HUDEP-2 (cell line): ENCODE measurements around the gene EEF1AKMT2.

Experiments used
- DNase-seq, 76 experiments: peaks; one replicate each; lab custom pipeline; 2025; ENCODE audit not compliant: unreplicated experiment in 76 of 76; lab: John Stamatoyannopoulos, UW

Gene EEF1AKMT2

DNA sequence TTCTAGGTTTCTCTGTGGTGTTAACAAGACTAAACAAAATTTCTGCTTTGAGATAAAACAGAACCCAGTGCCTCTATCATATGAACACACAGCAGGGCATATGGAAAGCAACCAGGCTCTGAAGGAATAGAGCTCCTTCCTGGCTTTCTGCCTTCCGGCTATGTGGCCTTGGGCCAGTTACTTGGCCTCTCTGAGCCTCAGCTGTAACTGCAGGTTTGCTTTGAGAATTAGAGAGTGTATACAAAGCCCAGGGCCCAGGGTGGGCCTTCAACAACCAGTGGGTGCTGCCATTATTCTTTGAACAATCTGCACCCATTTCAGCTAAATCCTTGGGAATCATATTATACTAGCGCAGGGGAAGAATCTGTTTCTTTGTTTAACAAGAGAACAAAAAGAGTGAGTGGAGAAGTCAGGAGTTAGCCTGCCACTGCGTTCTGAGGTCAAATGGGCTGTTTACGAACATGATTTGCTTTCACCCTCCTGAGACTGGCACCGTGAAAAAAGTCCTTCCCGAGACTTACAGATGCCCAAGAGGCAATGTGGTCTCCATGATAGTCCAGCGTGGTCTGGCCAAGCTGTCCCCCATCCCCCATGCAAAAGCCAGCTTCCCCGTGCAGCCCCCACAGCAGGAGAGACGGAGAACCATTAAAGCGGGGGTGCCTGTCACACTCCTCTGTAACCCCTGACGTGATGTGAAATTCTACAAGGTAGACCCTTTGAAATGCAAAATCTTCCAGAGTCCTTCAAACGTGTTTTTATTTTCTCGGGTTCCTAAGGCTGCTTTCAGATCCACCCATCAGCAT is 52.4 kb downstream of the EEF1AKMT2 start:
- peak in 2 of 76 experiments; percentile 19 to 20 for DNase-seq

DNA sequence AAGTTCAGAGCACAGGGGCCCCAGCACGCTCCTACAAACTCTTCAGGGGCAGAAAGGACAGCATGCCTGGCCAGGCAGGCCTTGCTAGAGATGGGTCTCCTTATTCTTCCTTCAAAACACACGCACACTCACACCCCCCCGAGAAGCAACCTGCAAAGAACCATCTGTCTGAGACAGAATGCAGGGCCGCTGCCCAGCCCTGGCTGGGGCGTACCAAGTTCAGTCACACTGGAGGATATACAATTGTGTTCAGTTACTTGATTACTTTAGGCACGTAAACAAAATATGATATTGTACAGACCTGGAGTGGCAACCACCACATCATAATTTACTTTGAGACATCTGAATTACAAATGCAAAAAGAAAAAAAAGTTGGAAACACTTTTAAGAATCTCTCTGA is 53.2 kb downstream of the EEF1AKMT2 start:
- no peak for DNase-seq

DNA sequence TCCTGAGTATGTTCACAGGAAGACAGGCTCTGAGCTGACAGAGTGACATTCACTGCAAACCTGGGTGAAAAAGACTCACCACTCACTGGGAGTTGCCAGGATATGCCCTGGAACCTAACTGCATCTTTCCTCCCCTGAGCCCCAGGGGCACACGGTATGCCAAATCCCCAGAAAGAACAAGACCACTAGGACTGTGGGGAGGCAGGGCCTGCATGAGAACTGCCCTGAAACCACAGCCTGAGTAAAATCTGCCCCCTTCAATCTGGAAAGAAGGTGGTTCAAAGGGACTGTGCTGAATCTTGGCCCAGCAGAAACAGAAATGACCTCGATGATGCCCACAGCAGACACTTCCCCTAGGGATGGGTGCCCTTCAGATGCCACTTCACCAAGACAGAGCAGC is 54.0 kb downstream of the EEF1AKMT2 start:
- no peak for DNase-seq

DNA sequence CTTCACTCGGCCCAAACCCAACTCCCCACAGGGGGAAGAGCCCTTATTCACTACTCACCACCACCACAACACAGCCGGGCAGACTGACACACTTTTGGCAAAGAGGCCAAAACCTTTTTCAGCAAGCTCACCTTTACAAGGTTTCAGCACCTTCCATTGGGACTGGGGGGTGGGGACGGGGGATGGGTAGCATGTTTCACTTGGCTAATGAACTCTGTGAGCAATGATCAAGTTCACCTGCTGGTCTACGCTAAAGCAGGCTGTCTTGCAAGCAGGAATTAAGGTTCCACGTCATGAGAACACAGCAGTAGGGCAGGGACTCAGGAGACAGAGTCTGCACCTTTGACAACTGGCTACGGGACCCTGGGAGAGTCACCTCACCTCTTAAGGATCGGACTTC is 54.5 kb downstream of the EEF1AKMT2 start:
- no peak for DNase-seq

DNA sequence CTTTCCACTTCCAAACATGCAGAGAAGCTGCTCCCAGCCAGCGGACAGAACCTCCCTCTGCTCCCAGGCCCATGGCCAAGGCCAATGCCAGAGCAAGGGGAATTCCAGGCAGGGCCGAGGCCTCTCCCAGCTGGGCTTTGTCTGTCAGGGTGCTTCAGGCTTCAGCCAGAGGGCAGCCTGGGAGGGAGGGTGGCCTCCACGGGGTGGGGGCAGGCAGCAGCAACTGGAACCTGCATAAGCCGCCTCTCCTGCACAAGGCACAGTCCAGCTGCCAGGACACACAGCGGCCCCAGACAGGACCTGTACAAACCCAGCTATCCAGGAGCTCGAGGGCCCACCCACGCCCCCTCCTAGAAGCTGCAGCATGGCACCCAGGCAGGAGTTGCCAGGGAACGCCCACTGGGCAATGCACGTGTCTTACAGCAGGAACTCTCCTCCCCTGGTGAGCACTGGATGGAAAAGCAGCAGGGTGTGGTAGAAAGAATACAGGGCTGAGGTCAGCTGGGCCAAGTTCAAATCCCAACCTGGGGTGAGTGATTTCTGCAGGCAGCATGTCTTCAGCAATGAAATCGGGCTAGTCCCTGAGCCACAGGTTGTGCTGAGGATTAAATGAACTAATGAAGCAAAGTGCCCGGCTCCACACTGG is 55.1 kb downstream of the EEF1AKMT2 start:
- DNase-seq = peak in 66 of 76 experiments; percentile 10 to 70 (median 47)

DNA sequence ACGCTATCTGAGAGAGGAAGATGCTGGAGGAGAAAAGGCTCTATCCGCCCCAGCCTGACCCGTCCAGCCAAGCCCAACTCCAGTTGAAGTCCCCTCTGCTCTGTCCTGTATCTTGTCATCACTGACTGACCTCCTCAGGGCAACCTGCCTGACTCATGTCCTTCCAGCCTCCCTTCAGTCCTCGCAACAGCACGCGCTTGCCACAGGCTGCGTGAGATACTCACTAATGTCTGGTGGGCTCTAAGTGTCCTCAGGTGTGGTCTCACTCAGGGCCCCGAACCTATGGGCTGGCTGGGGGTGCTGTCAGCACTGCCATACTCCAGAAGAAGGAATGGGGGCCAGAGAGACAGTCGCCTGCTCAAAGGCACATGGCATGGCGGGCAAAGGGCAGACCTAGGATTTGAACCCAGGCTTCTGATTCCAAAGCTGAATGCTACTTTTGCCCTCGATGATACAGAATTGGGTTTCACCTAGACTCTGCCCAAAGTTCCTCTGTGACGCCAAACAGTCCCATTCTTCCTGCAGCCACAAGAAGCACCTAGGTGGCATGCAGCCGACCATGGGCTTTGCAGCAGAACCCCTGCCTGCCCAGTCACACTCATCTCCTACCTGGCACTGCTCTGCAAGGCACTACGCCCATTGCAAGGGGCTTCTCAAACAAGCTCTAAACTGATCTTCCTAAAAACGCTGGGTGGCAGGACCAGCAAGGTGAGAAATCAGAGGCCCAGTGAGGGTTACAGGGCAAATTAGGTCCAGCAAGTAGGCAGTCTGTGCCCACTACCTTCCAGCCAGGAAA is 56.0 kb downstream of the EEF1AKMT2 start:
- DNase-seq = no peak

DNA sequence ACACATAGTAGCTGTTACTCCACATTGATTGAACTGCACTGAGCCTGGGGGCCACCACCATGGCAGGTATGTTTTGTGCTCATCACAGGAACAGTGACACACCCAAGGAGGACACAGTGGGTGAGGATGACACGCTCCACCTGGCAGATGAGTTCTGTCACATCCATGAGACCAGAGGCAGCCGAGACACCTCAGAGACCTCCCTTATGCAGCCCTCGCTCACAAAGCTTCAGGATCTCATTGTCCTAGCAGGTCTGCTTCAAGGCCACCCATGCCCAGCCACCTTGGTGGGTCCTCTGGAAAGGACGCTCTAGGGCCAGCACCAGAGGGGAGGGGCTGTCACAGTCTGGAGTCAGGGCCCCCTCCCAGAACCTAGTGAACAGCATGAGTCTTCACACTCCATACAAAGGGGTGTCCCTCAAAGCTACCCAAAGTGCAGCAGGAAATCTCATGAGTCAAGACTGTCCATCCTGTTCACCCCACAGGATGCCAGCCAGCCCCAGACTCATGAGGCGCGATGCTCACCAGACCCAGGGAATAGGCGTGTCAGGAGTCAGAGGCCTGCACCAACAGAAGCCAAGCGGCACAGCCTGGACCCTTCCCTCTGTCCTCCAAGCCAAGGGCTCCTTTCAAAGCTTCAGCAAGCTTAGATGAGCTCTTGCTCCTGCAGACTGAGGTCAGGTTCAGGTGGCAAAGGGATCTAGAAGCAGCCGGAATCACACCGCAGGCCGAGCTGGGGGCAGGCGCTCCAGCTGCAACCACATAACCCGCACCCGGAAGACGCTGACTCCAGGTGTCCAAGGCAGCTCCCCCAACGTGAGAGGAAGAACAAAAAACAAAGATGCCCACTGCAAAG is 57.1 kb downstream of the EEF1AKMT2 start:
- no peak for DNase-seq

DNA sequence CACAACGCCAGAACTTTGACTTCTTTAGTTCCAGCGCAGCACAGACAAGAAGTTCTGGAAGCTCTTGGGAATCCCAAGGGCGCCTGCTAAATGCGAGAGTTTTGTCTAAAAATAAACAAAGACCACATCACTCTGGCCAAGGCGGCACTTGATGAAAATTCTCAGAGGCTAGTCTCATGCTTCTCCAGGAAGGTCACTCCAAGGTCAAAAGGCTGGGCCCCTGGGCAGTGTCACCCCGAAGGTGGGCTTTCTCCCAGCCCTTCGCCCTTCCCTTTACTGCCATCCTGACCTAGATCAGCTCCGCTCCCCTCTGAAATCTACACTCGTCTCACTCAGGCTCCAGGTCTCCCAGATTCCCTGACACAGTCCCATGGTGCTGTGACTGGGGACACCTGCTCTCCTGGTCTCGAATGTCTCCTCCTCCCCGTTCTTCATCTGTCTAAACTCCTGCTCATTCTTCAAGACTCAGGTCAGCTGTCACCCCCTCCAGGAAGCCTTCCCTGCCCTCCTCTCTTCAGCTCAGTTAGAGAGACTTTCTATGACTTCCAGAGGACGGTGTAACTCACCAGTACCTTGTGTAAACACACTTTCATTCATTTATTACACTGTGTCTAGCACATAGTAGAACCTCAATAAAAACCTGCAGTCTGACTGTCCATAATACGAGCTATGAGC is 58.0 kb downstream of the EEF1AKMT2 start:
- no peak for DNase-seq

DNA sequence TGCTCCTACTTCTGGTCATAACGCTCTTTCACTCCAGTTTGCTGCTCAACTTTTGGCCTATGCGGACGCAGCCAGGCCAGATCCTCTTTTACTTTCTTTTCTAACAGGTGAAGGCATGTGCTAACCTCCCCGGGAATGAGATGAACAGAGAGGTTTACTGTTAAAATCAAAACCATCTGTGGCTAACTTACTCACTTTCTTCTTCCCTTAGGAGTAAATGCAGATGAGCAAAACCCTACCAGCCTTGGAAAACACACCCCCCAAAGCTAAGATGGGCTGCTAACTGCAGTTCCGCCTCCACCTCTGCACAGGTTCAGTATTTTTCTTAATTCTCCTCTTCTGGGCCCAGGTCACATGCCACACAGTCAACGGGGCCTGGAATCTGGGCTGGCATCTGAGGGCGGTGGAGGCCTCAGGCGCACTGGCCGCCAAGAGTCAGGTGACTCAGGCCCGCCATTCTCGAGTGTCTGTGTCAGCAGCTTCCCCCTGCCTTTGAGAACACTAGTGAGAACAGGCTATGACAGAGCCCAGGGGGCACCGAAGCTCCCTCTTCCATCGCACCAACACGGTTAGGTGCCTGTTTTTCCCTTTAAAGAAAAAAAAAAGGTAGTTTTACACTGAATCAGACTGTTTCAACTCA is 58.6 kb downstream of the EEF1AKMT2 start:
- DNase-seq = peak in 14 of 76 experiments; percentile 4 to 45 (median 23)

DNA sequence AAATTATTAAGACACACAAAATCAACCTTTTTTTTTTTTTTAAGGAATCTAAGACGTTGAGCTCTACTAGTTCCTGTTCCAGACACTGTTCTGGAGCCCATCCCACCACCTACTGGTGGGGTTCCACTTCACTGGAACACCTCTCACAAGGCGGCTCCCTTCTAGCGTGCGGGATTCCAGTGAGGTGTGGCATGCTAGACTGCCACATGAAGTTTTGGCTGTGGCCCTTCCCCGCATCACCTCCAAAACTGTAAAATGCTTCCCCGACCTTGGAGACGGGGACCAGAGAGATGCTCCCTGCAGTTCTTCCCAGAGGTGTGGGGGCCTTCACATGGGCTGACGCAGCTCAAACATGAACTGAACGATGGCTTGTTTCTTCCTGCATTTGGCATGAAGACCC is 60.1 kb downstream of the EEF1AKMT2 start:
- DNase-seq = no peak

DNA sequence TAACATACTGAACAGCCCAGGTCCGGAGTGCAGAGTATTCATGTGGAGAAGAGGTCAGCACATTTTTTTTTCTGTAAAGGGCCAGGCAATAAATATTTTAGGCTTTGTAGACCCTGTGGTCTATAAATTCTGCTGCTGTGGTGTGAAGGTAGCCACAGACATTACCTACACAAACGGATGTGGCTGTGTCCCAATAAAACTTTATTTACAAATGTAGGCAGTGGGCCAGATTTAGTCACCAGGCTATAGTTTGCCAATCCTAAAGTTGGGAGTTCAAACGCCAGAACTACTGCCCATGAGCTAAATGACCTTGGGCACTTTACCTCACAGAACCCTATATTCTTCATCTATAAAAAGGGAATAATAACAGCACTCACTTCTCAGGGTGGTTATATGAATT is 60.9 kb downstream of the EEF1AKMT2 start:
- DNase-seq = no peak

DNA sequence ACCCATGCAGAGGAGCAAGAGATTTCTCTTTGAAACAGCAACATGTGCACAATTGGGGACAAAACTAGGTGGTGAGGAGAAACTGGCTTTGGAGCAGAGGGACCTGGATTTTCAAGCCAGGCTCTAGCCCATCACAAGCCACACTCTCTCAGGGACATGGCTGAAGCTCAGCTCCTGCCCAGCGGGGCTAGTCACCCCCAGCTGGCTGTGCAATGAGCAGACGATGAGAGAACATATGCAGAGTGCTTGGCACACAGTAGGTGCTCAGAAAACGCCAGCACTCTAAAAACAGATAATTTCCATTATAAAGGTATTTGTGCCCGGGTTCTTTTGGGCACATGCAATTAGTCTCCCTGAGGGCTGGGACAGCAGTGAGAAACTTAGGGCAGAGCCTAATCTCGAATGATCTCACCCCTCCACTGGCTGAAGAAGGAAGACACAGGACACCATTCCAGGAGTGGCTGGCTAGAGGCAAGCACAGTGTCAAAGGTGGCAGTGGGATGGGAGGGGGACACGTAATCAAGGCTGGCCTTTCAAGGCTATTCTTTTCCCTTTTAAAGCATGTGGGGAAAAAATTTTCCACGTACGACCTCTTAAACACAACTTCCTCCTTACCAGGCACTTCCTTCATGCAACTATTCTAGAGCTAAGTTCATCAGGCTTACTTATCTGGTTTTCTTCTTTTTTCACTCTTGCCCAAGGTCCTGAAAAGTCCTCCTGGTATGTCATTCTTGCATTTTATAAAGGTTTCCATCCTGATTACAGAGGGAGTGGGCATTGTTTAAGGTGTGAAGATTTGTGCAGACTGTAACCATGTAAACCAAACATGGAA is 62.6 kb downstream of the EEF1AKMT2 start:
- no peak for DNase-seq

DNA sequence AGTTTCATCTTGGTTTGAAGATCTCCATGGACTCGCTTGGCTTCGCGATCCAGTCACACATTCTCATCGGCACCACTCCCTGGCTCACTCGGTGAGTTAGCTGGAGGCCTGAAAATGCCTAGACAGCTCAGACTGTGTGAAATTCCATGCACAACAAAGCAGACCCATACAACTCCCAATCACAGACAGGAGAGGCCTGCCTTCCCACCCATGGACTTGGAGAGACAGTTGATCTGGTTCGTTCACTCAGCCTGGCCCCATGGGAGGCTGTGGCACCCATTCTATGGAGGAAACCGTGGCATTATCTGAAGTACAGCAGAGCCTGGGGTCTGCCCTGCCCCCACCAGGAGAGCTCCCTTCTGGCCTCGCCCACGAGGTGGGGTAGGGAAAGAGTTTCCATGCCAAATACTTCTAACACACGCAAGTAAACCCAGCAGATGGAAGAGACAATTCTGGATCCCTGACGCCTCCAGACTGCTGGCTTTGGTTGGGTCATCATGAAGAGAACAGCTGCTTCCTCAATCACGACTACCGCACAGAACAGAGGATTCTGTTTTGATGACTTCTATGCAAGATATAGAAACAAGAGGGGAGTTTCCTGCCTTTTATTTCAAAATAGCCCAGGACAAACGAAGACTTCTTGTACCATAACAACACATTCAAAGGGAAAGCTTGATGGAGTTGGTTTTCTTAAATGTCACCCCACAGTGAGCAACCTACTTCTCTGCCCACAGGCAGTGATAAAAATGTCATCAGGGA is 63.4 kb downstream of the EEF1AKMT2 start:
- DNase-seq = no peak

DNA sequence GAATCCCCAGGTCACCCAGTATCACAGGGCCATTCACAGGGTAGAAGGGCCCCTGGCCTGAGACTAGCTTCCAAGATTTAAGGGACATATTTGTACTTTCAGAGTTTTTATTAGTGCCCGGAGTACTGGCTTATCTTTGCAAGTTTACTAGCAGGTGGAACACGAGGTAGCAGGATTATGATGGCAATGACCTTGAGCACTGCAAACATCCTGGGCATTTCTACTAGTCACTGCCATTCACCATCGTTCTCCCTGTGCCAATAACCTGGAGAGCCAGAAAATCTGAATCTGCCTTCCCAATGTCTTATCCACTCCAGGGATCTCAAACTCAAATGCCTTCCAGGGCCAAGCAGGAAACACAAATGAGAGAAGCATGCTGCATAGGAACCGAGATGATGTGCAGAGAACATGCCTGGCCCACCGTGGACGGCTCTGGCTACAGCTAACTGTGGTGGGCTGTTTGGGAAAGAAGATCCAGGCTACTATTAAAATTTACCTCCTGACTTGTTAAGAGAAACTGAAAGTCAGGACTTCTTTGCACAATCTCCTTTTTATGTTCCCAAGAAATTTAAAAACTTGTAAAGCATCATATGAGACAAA is 64.2 kb downstream of the EEF1AKMT2 start:
- no peak for DNase-seq

DNA sequence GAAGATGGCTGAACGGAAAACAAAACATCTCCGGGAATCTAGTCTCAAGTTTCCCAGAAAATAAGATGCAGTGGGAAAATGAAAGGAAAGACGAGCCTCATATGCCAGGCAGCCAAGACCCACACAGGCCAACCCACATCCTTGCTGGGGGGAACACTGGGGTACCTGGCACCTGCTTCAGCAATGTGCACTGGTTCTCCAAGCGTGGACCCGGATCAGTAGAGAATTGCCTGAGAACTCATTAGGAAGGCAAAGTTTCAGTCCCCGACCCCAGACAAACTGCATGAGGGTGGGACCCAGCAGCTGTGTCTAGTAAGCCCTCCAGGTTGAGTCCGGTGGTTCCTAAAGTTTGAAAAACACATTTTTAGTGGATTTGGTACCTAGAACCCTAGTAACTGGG is 65.9 kb downstream of the EEF1AKMT2 start:
- DNase-seq = no peak

DNA sequence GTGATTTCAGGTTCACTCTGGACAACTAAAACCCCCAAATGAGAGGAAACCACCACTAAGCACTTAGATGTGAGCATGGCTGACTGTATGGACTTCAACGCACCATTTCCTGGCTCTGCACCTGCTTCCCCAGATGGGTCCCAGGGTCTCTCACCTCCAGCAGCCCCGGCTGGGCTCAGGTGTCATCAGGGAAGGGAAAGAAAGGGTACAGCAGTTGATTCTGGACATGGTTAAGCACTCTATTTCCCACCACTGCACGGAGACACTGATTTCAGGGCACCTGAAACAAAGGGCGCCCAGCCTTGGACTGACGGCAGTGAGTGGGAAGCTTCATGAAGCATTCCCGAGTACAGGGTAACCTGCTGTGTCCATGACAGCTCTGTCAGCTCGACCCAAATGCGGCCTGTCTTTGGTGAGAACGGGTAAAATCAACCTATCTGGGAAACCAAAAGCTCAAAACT is 66.5 kb downstream of the EEF1AKMT2 start:
- DNase-seq = no peak

DNA sequence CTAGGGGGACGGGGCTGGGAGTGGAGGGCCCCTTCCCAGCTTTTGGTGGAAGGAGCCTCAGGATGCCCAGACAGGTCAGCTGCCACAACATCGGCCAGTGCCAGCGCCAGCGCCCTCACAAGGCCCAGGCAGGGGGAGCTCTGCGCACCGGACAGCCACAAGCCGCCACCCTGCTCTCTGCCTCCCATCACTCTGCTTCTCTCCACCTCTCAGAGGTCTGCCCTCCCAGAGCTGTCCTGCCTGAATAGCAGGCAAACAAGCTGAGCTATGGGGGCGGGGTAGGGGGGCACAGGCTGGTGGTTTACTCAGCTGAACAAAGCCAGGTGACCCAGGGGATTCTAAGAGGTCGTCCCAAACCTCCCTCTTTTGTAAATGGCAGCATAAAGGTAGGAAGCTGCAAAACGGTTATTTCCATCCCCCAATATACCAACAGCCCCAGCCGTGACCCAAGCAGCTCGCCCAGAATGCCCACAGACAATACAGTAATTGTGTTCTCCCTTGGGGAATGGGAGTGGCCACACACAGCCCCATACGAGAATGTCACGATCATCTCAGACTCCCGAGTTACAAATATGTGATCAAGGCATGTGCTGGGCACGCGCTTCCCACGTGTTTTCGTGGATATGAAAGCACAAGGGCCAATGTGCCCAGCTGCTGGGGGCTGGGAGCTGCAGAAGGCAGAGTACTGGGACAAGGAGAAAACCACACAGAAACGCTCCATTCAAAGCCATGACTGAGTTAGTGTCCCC is 67.2 kb downstream of the EEF1AKMT2 start:
- DNase-seq = peak in 2 of 76 experiments; percentile 5 to 12
